ENCODE measurements around the gene RAP1GAP2.

- TF ChIP-seq CTCF (conservative IDR thresholded peaks at IDR 0.05; ENCODE audit: low read length) = no peak
- TF ChIP-seq EZH2phosphoT487 (IDR thresholded peaks at IDR 0.05; ENCODE audit: borderline replicate concordance, low read depth, low read length) = no peak
These were observed 166.5 kb downstream of the RAP1GAP2 start for GRCh38 chr17:2962729-2963128.
